ENCODE measurements around the gene MGAT4C. TPM values are rescaled to one million over a fixed set of nuclear protein-coding genes. Genes with fewer than 3 reads are reported as not detected.

Gene MGAT4C
- total RNA-seq, 1 donor from 2014 or later = 1.8 TPM

- Mint-ChIP-seq H3K4me3 (no peak overlapping the region), H3K4me1 (peaks cover 12% of the 10 kb centered on the region), H3K27ac (no peak overlapping the region), H3K36me3 (no peaks in the 10 kb centered on the region), H3K27me3 (ENCODE audit: low read depth) (no peaks in the 10 kb centered on the region), H3K9me3 (no peaks in the 10 kb centered on the region)
- DNase-seq (ENCODE audit: low spot score in 2 of 2, unreplicated experiment in 2 of 2) = no peak
- TF ChIP-seq, protein P1, sequence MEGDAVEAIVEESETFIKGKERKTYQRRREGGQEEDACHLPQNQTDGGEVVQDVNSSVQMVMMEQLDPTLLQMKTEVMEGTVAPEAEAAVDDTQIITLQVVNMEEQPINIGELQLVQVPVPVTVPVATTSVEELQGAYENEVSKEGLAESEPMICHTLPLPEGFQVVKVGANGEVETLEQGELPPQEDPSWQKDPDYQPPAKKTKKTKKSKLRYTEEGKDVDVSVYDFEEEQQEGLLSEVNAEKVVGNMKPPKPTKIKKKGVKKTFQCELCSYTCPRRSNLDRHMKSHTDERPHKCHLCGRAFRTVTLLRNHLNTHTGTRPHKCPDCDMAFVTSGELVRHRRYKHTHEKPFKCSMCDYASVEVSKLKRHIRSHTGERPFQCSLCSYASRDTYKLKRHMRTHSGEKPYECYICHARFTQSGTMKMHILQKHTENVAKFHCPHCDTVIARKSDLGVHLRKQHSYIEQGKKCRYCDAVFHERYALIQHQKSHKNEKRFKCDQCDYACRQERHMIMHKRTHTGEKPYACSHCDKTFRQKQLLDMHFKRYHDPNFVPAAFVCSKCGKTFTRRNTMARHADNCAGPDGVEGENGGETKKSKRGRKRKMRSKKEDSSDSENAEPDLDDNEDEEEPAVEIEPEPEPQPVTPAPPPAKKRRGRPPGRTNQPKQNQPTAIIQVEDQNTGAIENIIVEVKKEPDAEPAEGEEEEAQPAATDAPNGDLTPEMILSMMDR (IDR thresholded peaks at IDR 0.05; ENCODE audit: unreplicated experiment) = no peak
Observed at GRCh38 chr12:86188226-86188625, 68.0 kb downstream of the MGAT4C start.

DNA sequence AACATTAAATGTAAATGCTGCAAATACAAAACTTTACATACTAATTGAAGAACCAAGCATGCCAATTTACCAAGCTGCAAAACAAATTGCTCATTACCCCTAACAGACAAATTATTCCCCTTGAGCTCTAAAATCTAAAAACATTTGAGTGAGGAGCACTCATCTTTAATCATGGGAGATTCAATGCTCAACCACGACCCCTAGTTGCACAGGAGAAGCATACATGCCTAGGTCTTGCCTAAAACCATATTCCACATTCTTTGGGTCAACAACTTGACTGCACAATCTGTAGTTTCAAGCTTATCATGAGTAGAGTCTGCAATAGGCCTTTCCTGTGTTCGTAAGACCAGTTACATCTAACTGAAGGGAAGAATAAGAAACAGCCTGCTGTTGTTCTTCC is 69.7 kb downstream of the MGAT4C start:
- no peaks in the 10 kb centered on the region for H3K27me3 Mint-ChIP-seq (ENCODE audit: low read depth)
- TF ChIP-seq, protein P1 (IDR thresholded peaks at IDR 0.05; ENCODE audit: unreplicated experiment) = no peak
- H3K27ac Mint-ChIP-seq = no peak overlapping the region
- H3K4me1 Mint-ChIP-seq = peaks cover 12% of the 10 kb centered on the region
- peaks cover 3% of the 10 kb centered on the region for H3K9me3 Mint-ChIP-seq
- no peak overlapping the region for H3K4me3 Mint-ChIP-seq
- no peak for DNase-seq (ENCODE audit: low spot score in 2 of 2, unreplicated experiment in 2 of 2)
- H3K36me3 Mint-ChIP-seq = no peaks in the 10 kb centered on the region

GRCh38 chr12:86179855-86180254 is 76.3 kb downstream of the MGAT4C start:
- Mint-ChIP-seq H3K27ac (no peak overlapping the region), H3K4me3 (no peak overlapping the region)

GRCh38 chr12:86174188-86174587 is 82.0 kb downstream of the MGAT4C start:
- Mint-ChIP-seq H3K4me3 (no peak overlapping the region), H3K27me3 (ENCODE audit: low read depth) (no peaks in the 10 kb centered on the region), H3K36me3 (peaks cover 2% of the 10 kb centered on the region), H3K27ac (no peak overlapping the region), H3K9me3 (peaks cover 9% of the 10 kb centered on the region), H3K4me1 (peaks cover 9% of the 10 kb centered on the region)
- TF ChIP-seq, protein P1 (IDR thresholded peaks at IDR 0.05; ENCODE audit: unreplicated experiment) = no peak
- DNase-seq (ENCODE audit: low spot score in 2 of 2, unreplicated experiment in 2 of 2) = no peak

More at GRCh38 chr12:86179855-86180254, 76.3 kb downstream of the MGAT4C start:
- DNase-seq (ENCODE audit: low spot score in 2 of 2, unreplicated experiment in 2 of 2) = no peak
- TF ChIP-seq, protein P1 (IDR thresholded peaks at IDR 0.05; ENCODE audit: unreplicated experiment) = no peak
- H3K9me3 Mint-ChIP-seq = peaks cover 27% of the 10 kb centered on the region
- H3K27me3 Mint-ChIP-seq (ENCODE audit: low read depth) = no peaks in the 10 kb centered on the region
- H3K4me1 Mint-ChIP-seq = no peaks in the 10 kb centered on the region
- H3K36me3 Mint-ChIP-seq = peaks cover 11% of the 10 kb centered on the region

GRCh38 chr12:86172913-86173443 is 83.2 kb downstream of the MGAT4C start:
- TF ChIP-seq, protein P1 (IDR thresholded peaks at IDR 0.05; ENCODE audit: unreplicated experiment) = no peak
- Mint-ChIP-seq H3K36me3 (no peaks in the 10 kb centered on the region), H3K4me3 (no peak overlapping the region), H3K27ac (no peak overlapping the region), H3K4me1 (peaks cover 9% of the 10 kb centered on the region), H3K27me3 (ENCODE audit: low read depth) (no peaks in the 10 kb centered on the region), H3K9me3 (peaks cover 4% of the 10 kb centered on the region)
- DNase-seq (ENCODE audit: low spot score in 2 of 2, unreplicated experiment in 2 of 2) = no peak

DNA sequence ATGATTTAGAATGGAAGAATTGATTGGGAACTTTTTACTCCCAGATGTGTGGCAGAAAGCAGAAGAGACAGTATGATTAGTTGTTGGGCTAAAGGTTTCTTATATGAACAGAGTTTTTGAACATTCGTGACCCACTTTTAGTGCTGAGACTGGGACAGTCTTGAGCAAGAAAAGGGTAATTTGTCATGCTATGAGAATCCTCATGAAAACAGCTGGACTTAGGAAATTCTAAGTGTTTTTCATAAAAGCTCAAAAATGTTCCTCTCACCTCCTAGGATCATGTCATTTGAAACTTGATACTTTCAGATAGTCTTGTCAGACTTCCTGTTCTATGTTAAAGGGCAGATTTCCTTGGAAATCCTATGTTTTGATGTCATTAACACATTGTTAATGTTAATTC is 86.1 kb downstream of the MGAT4C start:
- H3K27me3 Mint-ChIP-seq (ENCODE audit: low read depth) = no peaks in the 10 kb centered on the region
- TF ChIP-seq, protein P1 (IDR thresholded peaks at IDR 0.05; ENCODE audit: unreplicated experiment) = no peak
- H3K4me1 Mint-ChIP-seq = peaks cover 9% of the 10 kb centered on the region
- H3K27ac Mint-ChIP-seq = no peak overlapping the region
- no peak for DNase-seq (ENCODE audit: low spot score in 2 of 2, unreplicated experiment in 2 of 2)
- no peaks in the 10 kb centered on the region for H3K36me3 Mint-ChIP-seq
- H3K9me3 Mint-ChIP-seq = no peaks in the 10 kb centered on the region
- H3K4me3 Mint-ChIP-seq = no peak overlapping the region
